GM20000 (cell line): ENCODE data around the gene GRK3.

Source experiments
- DNase-seq: peaks from one replicate; pipeline ENCODE4 v3.0.0; 2012; ENCODE audit warnings: low spot score
- CTCF ChIP-seq: IDR thresholded peaks from 2 replicates; pipeline ENCODE4 v1.5.1; 2012; ENCODE audit warnings: mild to moderate bottlenecking, control low read depth; ENCODE audit errors: extremely low read depth, missing control alignments

Gene GRK3

GRCh38 chr22:25659413-25659812 lies 94.9 kb downstream of the GRK3 start:
- no peak for TF ChIP-seq CTCF
- DNase-seq: no peak

- TF ChIP-seq CTCF: no peak
- DNase-seq: no peak
Observed at GRCh38 chr22:25660336-25660735, 95.9 kb downstream of the GRK3 start.

- TF ChIP-seq CTCF: no peak
- no peak for DNase-seq
Observed at GRCh38 chr22:25661073-25661472, 96.6 kb downstream of the GRK3 start.

DNA sequence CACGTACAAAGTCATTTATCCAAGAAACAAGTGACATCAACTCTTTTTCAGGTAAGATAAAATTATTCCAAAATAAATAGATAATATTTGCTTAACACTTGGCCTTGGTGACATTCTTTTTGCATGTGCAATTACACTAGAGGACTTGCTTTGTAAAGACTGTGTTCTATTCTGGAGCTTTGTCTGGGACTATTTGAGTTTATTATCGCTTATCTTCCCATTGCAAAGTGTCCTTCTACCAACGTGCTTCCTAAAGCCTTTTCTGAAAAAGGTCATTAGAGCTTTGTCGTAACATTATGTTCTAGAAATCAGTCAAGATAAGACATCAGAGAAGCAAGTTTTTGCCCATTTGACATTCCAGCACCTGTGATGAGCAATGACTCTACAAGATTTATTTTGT lies 99.2 kb downstream of the GRK3 start:
- no peak for TF ChIP-seq CTCF

GRCh38 chr22:25666308-25666707 lies 101.8 kb downstream of the GRK3 start:
- DNase-seq: no peak
- TF ChIP-seq CTCF: no peak

More for the DNA sequence above, 99.2 kb downstream of the GRK3 start:
- no peak for DNase-seq

GRCh38 chr22:25668437-25668836 lies 104.0 kb downstream of the GRK3 start:
- DNase-seq: no peak
- TF ChIP-seq CTCF: no peak

- DNase-seq: no peak
Observed at GRCh38 chr22:25669253-25670069, 105.0 kb downstream of the GRK3 start.

More at GRCh38 chr22:25669253-25670069, 105.0 kb downstream of the GRK3 start:
- TF ChIP-seq CTCF: no peak
